ENCODE results near the gene SHC2. TPM values are rescaled to one million over a fixed set of nuclear protein-coding genes. Genes with fewer than 3 reads are reported as not detected.

Gene SHC2
- total RNA-seq, 1 donor from 2014 or later, result 343 TPM

- no peak for TF ChIP-seq CTCF (IDR thresholded peaks at IDR 0.05; ENCODE audit: partially characterized antibody, unreplicated experiment)
- peak; percentile 92 for DNase-seq
- peaks cover 16% of the 10 kb centered on the region for H3K36me3 Mint-ChIP-seq (ENCODE audit: unreplicated experiment)
- peak overlapping the region; percentile 91 for H3K4me3 Mint-ChIP-seq (ENCODE audit: unreplicated experiment)
- peak overlapping the region; percentile 99 for H3K27ac Mint-ChIP-seq (ENCODE audit: unreplicated experiment)
- H3K9me3 Mint-ChIP-seq (ENCODE audit: unreplicated experiment), result peaks cover 14% of the 10 kb centered on the region
- H3K27me3 Mint-ChIP-seq (ENCODE audit: unreplicated experiment), result peaks cover 18% of the 10 kb centered on the region
- H3K4me1 Mint-ChIP-seq (ENCODE audit: low read depth, unreplicated experiment), result peaks cover 3% of the 10 kb centered on the region
These were observed 915 bp downstream of the SHC2 start for GRCh38 chr19:459724-460511.

- no peak overlapping the region for H3K27ac Mint-ChIP-seq (ENCODE audit: unreplicated experiment)
- DNase-seq, result no peak
- peaks cover 27% of the 10 kb centered on the region for H3K36me3 Mint-ChIP-seq (ENCODE audit: unreplicated experiment)
- peaks cover 17% of the 10 kb centered on the region for H3K9me3 Mint-ChIP-seq (ENCODE audit: unreplicated experiment)
- peak overlapping the region; percentile 76 for H3K4me3 Mint-ChIP-seq (ENCODE audit: unreplicated experiment)
- peaks cover 20% of the 10 kb centered on the region for H3K27me3 Mint-ChIP-seq (ENCODE audit: unreplicated experiment)
- peaks cover 3% of the 10 kb centered on the region for H3K4me1 Mint-ChIP-seq (ENCODE audit: low read depth, unreplicated experiment)
- no peak for TF ChIP-seq CTCF (IDR thresholded peaks at IDR 0.05; ENCODE audit: partially characterized antibody, unreplicated experiment)
These were observed 2.5 kb downstream of the SHC2 start for GRCh38 chr19:458091-459042.

- H3K27ac Mint-ChIP-seq (ENCODE audit: unreplicated experiment), result peak overlapping the region; percentile 82
- peak overlapping the region; percentile 78 for H3K4me3 Mint-ChIP-seq (ENCODE audit: unreplicated experiment)
- H3K4me1 Mint-ChIP-seq (ENCODE audit: low read depth, unreplicated experiment), result peaks cover 3% of the 10 kb centered on the region
- TF ChIP-seq CTCF (IDR thresholded peaks at IDR 0.05; ENCODE audit: partially characterized antibody, unreplicated experiment), result no peak
- H3K36me3 Mint-ChIP-seq (ENCODE audit: unreplicated experiment), result peaks cover 28% of the 10 kb centered on the region
- no peak for DNase-seq
- H3K27me3 Mint-ChIP-seq (ENCODE audit: unreplicated experiment), result peaks cover 18% of the 10 kb centered on the region
- peaks cover 15% of the 10 kb centered on the region for H3K9me3 Mint-ChIP-seq (ENCODE audit: unreplicated experiment)
These were observed 3.2 kb downstream of the SHC2 start for GRCh38 chr19:457636-458035.

GRCh38 chr19:456547-457110, 4.2 kb downstream of the SHC2 start:
- H3K4me3 Mint-ChIP-seq (ENCODE audit: unreplicated experiment), result peak overlapping the region; percentile 30
- TF ChIP-seq CTCF (IDR thresholded peaks at IDR 0.05; ENCODE audit: partially characterized antibody, unreplicated experiment), result no peak
- H3K4me1 Mint-ChIP-seq (ENCODE audit: low read depth, unreplicated experiment), result peaks cover 3% of the 10 kb centered on the region
- H3K27me3 Mint-ChIP-seq (ENCODE audit: unreplicated experiment), result peaks cover 17% of the 10 kb centered on the region
- no peak for DNase-seq
- peak overlapping the region; percentile 38 for H3K27ac Mint-ChIP-seq (ENCODE audit: unreplicated experiment)
- peaks cover 32% of the 10 kb centered on the region for H3K36me3 Mint-ChIP-seq (ENCODE audit: unreplicated experiment)
- H3K9me3 Mint-ChIP-seq (ENCODE audit: unreplicated experiment), result peaks cover 19% of the 10 kb centered on the region

Measured in glutamatergic neuron (in vitro differentiated cells).